H1 (cell line): Measurements from ENCODE around the gene XDH. TPM values are rescaled to one million over a fixed set of nuclear protein-coding genes. Genes with fewer than 3 reads are reported as not detected.

Experiments
- CTCF ChIA-PET: fragments of 300-600 bp; sonication (Branson Sonifier 250); formaldehyde crosslinking; loops from one replicate; lab custom pipeline; 2021; ENCODE audit not compliant: partially characterized antibody; lab: Charles Lee
- POLR2A ChIA-PET: fragments of 300-600 bp; sonication (Branson Sonifier 250); formaldehyde crosslinking; loops from one replicate; lab custom pipeline; 2021; ENCODE audit warnings: inconsistent platforms; ENCODE audit not compliant: partially characterized antibody; lab: Charles Lee
- DNase-seq, 2 experiments: peaks; one replicate each; pipeline versions ENCODE4 v3.0.0 to v3.0.0-alpha.2; 2010 to 2022; ENCODE audit warnings: low spot score in 2 of 2, low read depth in 1 of 2, mixed read lengths in 1 of 2
- FAIRE-seq: peaks from 2 replicates; lab custom pipeline; 2011; peaks lifted over from hg19 to GRCh38; lab: Jason Lieb, UNC
- H2AFZ ChIP-seq: 2 replicates; pipeline ENCODE4 v1.8.1; 2012; ENCODE audit warnings: low read length, inconsistent platforms
- H2AK5ac ChIP-seq: 2 replicates; pipeline ENCODE4 v1.6.1; 2013; ENCODE audit warnings: low read depth, low read length
- H2BK120ac ChIP-seq: replicated peaks from 2 replicates; pipeline ENCODE3; 2013; ENCODE audit warnings: low read depth, low read length, inconsistent platforms
- H2BK12ac ChIP-seq: 2 replicates; pipeline ENCODE4 v1.6.1; 2013; ENCODE audit warnings: low read depth, low read length
- H2BK15ac ChIP-seq: 2 replicates; pipeline ENCODE4 v1.6.1; 2013; ENCODE audit warnings: low read length
- H2BK20ac ChIP-seq: 2 replicates; pipeline ENCODE4 v1.6.1; 2013; ENCODE audit warnings: low read length
- H2BK5ac ChIP-seq: 2 replicates; pipeline ENCODE4 v1.6.1; 2013; ENCODE audit warnings: low read depth, low read length
- H3K14ac ChIP-seq: 2 replicates; pipeline ENCODE4 v1.6.1; 2013; ENCODE audit warnings: inconsistent platforms; ENCODE audit not compliant: insufficient read length
- H3K18ac ChIP-seq: 2 replicates; pipeline ENCODE4 v1.6.1; 2013; ENCODE audit warnings: low read length; ENCODE audit errors: extremely low read depth
- H3K23ac ChIP-seq: 2 replicates; pipeline ENCODE4 v1.6.1; 2013; ENCODE audit warnings: inconsistent platforms; ENCODE audit not compliant: insufficient read length
- H3K23me2 ChIP-seq: 2 replicates; pipeline ENCODE4 v1.6.1; 2013; ENCODE audit warnings: low read depth, low read length
- H3K27ac ChIP-seq: 2 replicates; pipeline ENCODE4 v1.6.1; 2011; ENCODE audit warnings: low read depth, low read length, inconsistent platforms
- H3K27me3 ChIP-seq, 4 experiments: replicated peaks in 1 of 4; 1 replicate in 1 of 4; 2 replicates in 3 of 4; pipeline versions ENCODE4 v1.6.1 to v1.8.1; 2011 to 2013; ENCODE audit warnings: low read length in 3 of 4, mild to moderate bottlenecking in 3 of 4, inconsistent platforms in 2 of 4, mixed read lengths in 2 of 4, moderate library complexity in 1 of 4; ENCODE audit not compliant: control insufficient read depth in 3 of 4, insufficient read depth in 3 of 4; ENCODE audit errors: extremely low read depth in 1 of 4
- H3K36me3 ChIP-seq, 4 experiments: 2 replicates each; pipeline versions ENCODE4 v1.6.1 to v1.8.1; 2011 to 2013; ENCODE audit warnings: mild to moderate bottlenecking in 4 of 4, low read length in 3 of 4, moderate library complexity in 2 of 4, control low read depth in 1 of 4, inconsistent platforms in 1 of 4; ENCODE audit not compliant: insufficient read depth in 4 of 4, control insufficient read depth in 2 of 4
- H3K4ac ChIP-seq: replicated peaks from 2 replicates; pipeline ENCODE3; 2013; ENCODE audit warnings: low read length, low read depth, mixed read lengths, inconsistent platforms; ENCODE audit not compliant: insufficient read length
- H3K4me1 ChIP-seq, 4 experiments: replicated peaks in 1 of 4; 1 replicate in 1 of 4; 2 replicates in 3 of 4; pipeline versions ENCODE4 v1.6.1 to v1.8.1; 2011 to 2013; ENCODE audit warnings: low read length in 3 of 4, inconsistent platforms in 2 of 4, mixed read lengths in 1 of 4; ENCODE audit not compliant: insufficient read depth in 4 of 4, control insufficient read depth in 3 of 4
- H3K4me2 ChIP-seq, 2 experiments: 2 replicates each; pipeline versions ENCODE4 v1.6.1 to v1.8.1; 2011 to 2013; ENCODE audit warnings: low read depth in 2 of 2, low read length in 2 of 2, control low read depth in 1 of 2, inconsistent platforms in 1 of 2, mild to moderate bottlenecking in 1 of 2; ENCODE audit not compliant: insufficient read depth in 1 of 2
- H3K4me3 ChIP-seq, 4 experiments: fragments of 200-600, 300-600 bp in 1 of 4; sonication (generic), shearing (Covaris generic), sonication (Bioruptor Twin) in 1 of 4; 2 replicates each; pipeline versions ENCODE4 v1.5.1 to v1.8.1; 2011 to 2016; ENCODE audit warnings: low read length in 4 of 4, low read depth in 3 of 4, control low read depth in 2 of 4, inconsistent platforms in 2 of 4, mild to moderate bottlenecking in 2 of 4, mixed read lengths in 1 of 4, moderate library complexity in 1 of 4; ENCODE audit not compliant: insufficient read depth in 2 of 4; ENCODE audit errors: extremely low read depth in 1 of 4
- H3K56ac ChIP-seq: replicated peaks from 2 replicates; pipeline ENCODE3; 2013; ENCODE audit warnings: low read depth, mild to moderate bottlenecking, mixed read lengths, low read length, inconsistent platforms; ENCODE audit not compliant: insufficient read length
- H3K79me1 ChIP-seq: 2 replicates; pipeline ENCODE4 v1.6.1; 2013; ENCODE audit warnings: low read depth, low read length, control low read depth
- H3K79me2 ChIP-seq, 2 experiments: 2 replicates each; pipeline versions ENCODE4 v1.6.1 to v1.8.1; 2012 to 2013; ENCODE audit warnings: low read length in 2 of 2, mild to moderate bottlenecking in 2 of 2, inconsistent platforms in 1 of 2; ENCODE audit not compliant: insufficient read depth in 2 of 2, control insufficient read depth in 1 of 2
- H3K9ac ChIP-seq, 4 experiments: replicated peaks in 1 of 4; 1 replicate in 1 of 4; 2 replicates in 3 of 4; pipeline versions ENCODE4 v1.6.1 to v1.8.1; 2011 to 2013; ENCODE audit warnings: low read depth in 3 of 4, low read length in 3 of 4, control low read depth in 2 of 4, mild to moderate bottlenecking in 2 of 4, moderate library complexity in 2 of 4, inconsistent platforms in 1 of 4; ENCODE audit errors: extremely low read depth in 1 of 4
- H3K9me3 ChIP-seq, 2 experiments: 2 replicates each; pipeline versions ENCODE4 v1.6.1 to v1.8.1; 2012 to 2013; ENCODE audit warnings: mild to moderate bottlenecking in 2 of 2, moderate library complexity in 2 of 2, control low read depth in 1 of 2, inconsistent platforms in 1 of 2, low read depth in 1 of 2, low read length in 1 of 2, mixed read lengths in 1 of 2; ENCODE audit not compliant: insufficient read depth in 2 of 2
- H4K20me1 ChIP-seq, 2 experiments: replicated peaks in 1 of 2; 2 replicates each; pipeline versions ENCODE3 to v1.8.1; 2011 to 2013; ENCODE audit warnings: inconsistent platforms in 2 of 2, low read length in 2 of 2, mild to moderate bottlenecking in 1 of 2; ENCODE audit not compliant: insufficient read depth in 2 of 2, control insufficient read depth in 1 of 2
- H4K5ac ChIP-seq: 2 replicates; pipeline ENCODE4 v1.6.1; 2013; ENCODE audit warnings: low read length, low read depth, mixed read lengths, inconsistent platforms; ENCODE audit not compliant: insufficient read length
- H4K8ac ChIP-seq: 2 replicates; pipeline ENCODE4 v1.8.0; 2013; ENCODE audit warnings: mild to moderate bottlenecking, moderate library complexity, low read length, inconsistent platforms; ENCODE audit not compliant: insufficient read depth; ENCODE audit errors: extremely low read depth
- H4K91ac ChIP-seq: replicated peaks from 2 replicates; pipeline ENCODE3; 2013; ENCODE audit warnings: low read length, mixed read lengths, inconsistent platforms; ENCODE audit not compliant: insufficient read length
- ATF2 ChIP-seq: IDR thresholded peaks from 2 replicates; pipeline ENCODE4 v1.6.1; 2012; ENCODE audit warnings: low read length, inconsistent platforms
- EGR1 ChIP-seq: IDR thresholded peaks from 2 replicates; pipeline ENCODE4 v1.6.1; 2011; ENCODE audit warnings: low read depth, low read length, borderline replicate concordance
- GABPA ChIP-seq: IDR thresholded peaks from 2 replicates; pipeline ENCODE4 v1.6.1; 2011; ENCODE audit warnings: mild to moderate bottlenecking, low read length, moderate library complexity, borderline replicate concordance; ENCODE audit not compliant: insufficient read depth
- HDAC2 ChIP-seq, 2 experiments: fragments of 300-600 bp in 1 of 2; sonication (generic) in 1 of 2; IDR thresholded peaks; 2 replicates each; pipeline ENCODE4 v1.6.1; 2011 to 2012; ENCODE audit warnings: low read depth in 2 of 2, low read length in 2 of 2, mild to moderate bottlenecking in 2 of 2, moderate library complexity in 2 of 2, borderline replicate concordance in 1 of 2, inconsistent platforms in 1 of 2
- JUND ChIP-seq: IDR thresholded peaks from 2 replicates; pipeline ENCODE4 v1.6.1; 2011; ENCODE audit warnings: mild to moderate bottlenecking, improper control_type of control experiment, low read length
- MAX ChIP-seq: IDR thresholded peaks from 2 replicates; pipeline ENCODE4 v1.6.1; 2012; ENCODE audit warnings: inconsistent platforms
- PHF8 ChIP-seq: fragments of 200-600 bp; sonication (generic); conservative IDR thresholded peaks from 2 replicates; pipeline ENCODE4 v1.7.1; 2012; ENCODE audit warnings: low read depth, mild to moderate bottlenecking, inconsistent platforms, low read length, moderate library complexity
- SRF ChIP-seq: IDR thresholded peaks from 2 replicates; pipeline ENCODE4 v1.6.1; 2011; ENCODE audit warnings: mild to moderate bottlenecking, low read depth, low read length, moderate library complexity
- TBP ChIP-seq: IDR thresholded peaks from 2 replicates; pipeline ENCODE4 v1.6.1; 2011; ENCODE audit warnings: low read depth, low read length, improper control_type of control experiment
- TEAD4 ChIP-seq: IDR thresholded peaks from 2 replicates; pipeline ENCODE4 v1.6.1; 2012; ENCODE audit warnings: low read depth, low read length, inconsistent platforms, mixed read lengths
- WGBS, 2 experiments: shearing (Covaris generic) in 1 of 2; methylation state at CpG; one replicate each; pipeline versions ENCODE4 v1.1.6 to v1.1.7; 2013 to 2015; ENCODE audit warnings: low lambda C conversion rate in 2 of 2, mixed read lengths in 2 of 2, inconsistent platforms in 1 of 2, low coverage in 1 of 2, missing lambda C conversion rate in 1 of 2; ENCODE audit not compliant: insufficient replicate concordance in 2 of 2, insufficient coverage in 1 of 2, insufficient read length in 1 of 2; ENCODE audit errors: extremely low coverage in 1 of 2, missing lambda C conversion rate in 1 of 2; 5-methylcytosine and 5-hydroxymethylcytosine counted together
- polyA plus RNA-seq, 7 experiments: library from polyadenylated mRNA; depleted of rRNA in 3 of 7; stranded (reverse) in 5 of 7; unstranded in 2 of 7; fragments of >200 nt in 5 of 7; fragments of 200-250 nt in 2 of 7; gene quantifications; 1 replicate in 5 of 7; 2 replicates in 1 of 7; 4 replicates in 1 of 7; pipeline versions ENCODE4 v1.2.1 to v1.2.3, GENCODE V29; 2011 to 2013; ENCODE audit warnings: missing spikeins in 2 of 7, mixed read lengths in 2 of 7
- total RNA-seq: library from RNA; stranded (reverse); fragmentation: NEBNext Ultra II Directional; extraction: Animal tissue kit (Norgen Biotek cat#: 25700); gene quantifications from 2 replicates; pipeline ENCODE4 v1.2.1, GENCODE V29; 2021

The XDH gene
- total and polyA plus RNA-seq, 2 of the 8 experiments (the other 6 are each of a cell fraction or from before 2014, with no cell fraction given): 0.68 to 1.2 TPM

GRCh38 chr2:31359229-31359628 lies 55.3 kb downstream of the XDH start:
- H2BK20ac ChIP-seq: no peak overlapping the region
- no peaks in the 10 kb centered on the region for H3K23me2 ChIP-seq
- H3K4me2 ChIP-seq: no peak overlapping the region
- H2BK120ac ChIP-seq: no peak overlapping the region
- 71% methylated on average over 2 of the region's 2 CpGs; no CpG with 5 or more reads in 1 of the 2 experiments for WGBS, 2 experiments
- FAIRE-seq (no peak), DNase-seq (no peak)
- no peak overlapping the region for H3K9ac ChIP-seq
- H3K36me3 ChIP-seq: no peaks in the 10 kb centered on the region
- no peaks in the 10 kb centered on the region for H4K20me1 ChIP-seq
- no peak overlapping the region for H4K8ac ChIP-seq
- H3K9me3 ChIP-seq: peaks cover 0 to 4% of the 10 kb centered on the region in 2 experiments; a peak in 2 of 4 replicates
- H3K56ac ChIP-seq: no peak overlapping the region
- no peaks in the 10 kb centered on the region for H3K79me1 ChIP-seq
- no peak overlapping the region for H2BK12ac ChIP-seq
- no peaks in the 10 kb centered on the region for H3K27me3 ChIP-seq
- no peak overlapping the region for H3K14ac ChIP-seq
- no peak overlapping the region for H3K4ac ChIP-seq
- no peak overlapping the region for H2BK5ac ChIP-seq
- H3K18ac ChIP-seq: no peak overlapping the region
- H3K4me1 ChIP-seq: no peaks in the 10 kb centered on the region
- H4K91ac ChIP-seq: no peak overlapping the region
- ChIA-PET POLR2A (no interaction called here), CTCF (no interaction called here)
- H3K27ac ChIP-seq: no peak overlapping the region
- no peak overlapping the region for H2AK5ac ChIP-seq
- no peak overlapping the region for H2AFZ ChIP-seq
- no peak overlapping the region for H3K23ac ChIP-seq
- no peak overlapping the region for H3K4me3 ChIP-seq
- H3K79me2 ChIP-seq: no peaks in the 10 kb centered on the region
- H4K5ac ChIP-seq: no peak overlapping the region
- no peak overlapping the region for H2BK15ac ChIP-seq
- TF ChIP-seq TBP (no peak), ATF2 (no peak), JUND (no peak), HDAC2 (IDR thresholded peaks at IDR 0.05; ENCODE audit: borderline replicate concordance in 1 of 2, low read depth in 2 of 2, low read length in 2 of 2) (no peak), PHF8 (no peak), MAX (no peak), SRF (no peak), EGR1 (no peak), GABPA (no peak), TEAD4 (no peak)
